Bronchial epithelial cell (primary cell): ENCODE results near the gene LDLRAD4. TPM values are rescaled to one million over a fixed set of nuclear protein-coding genes. Genes with fewer than 3 reads are reported as not detected.

Experiments used
- DNase-seq: peaks from one replicate; pipeline ENCODE4 v3.0.0-alpha.2; 2010; ENCODE audit warnings: low read depth
- FAIRE-seq: peaks from 2 replicates; lab custom pipeline; 2011; peaks lifted over from hg19 to GRCh38; lab: Jason Lieb, UNC
- H3K27me3 ChIP-seq: 2 replicates; pipeline ENCODE4 v1.5.1; 2011; ENCODE audit warnings: low read length; ENCODE audit not compliant: control insufficient read depth, insufficient read depth
- H3K36me3 ChIP-seq: 2 replicates; pipeline ENCODE4 v1.5.1; 2011; ENCODE audit warnings: low read length; ENCODE audit not compliant: control insufficient read depth, insufficient read depth
- H3K4me3 ChIP-seq: 2 replicates; pipeline ENCODE4 v1.5.1; 2011; ENCODE audit warnings: mild to moderate bottlenecking, low read depth, low read length, control low read depth
- total RNA-seq: library from RNA; depleted of rRNA; stranded (reverse); fragments of >200 nt; gene quantifications from 2 replicates; pipeline ENCODE4 v1.2.1, GENCODE V29; 2014
- TF ChIP-seq, protein P1 (sequence below): IDR thresholded peaks from 2 replicates; pipeline ENCODE4 v1.5.1; 2011; ENCODE audit warnings: mild to moderate bottlenecking, moderate library complexity, low read length, control low read depth, inconsistent platforms; ENCODE audit not compliant: insufficient read depth, severe bottlenecking

LDLRAD4 gene
- total RNA-seq, 1 donor from 2014 or later = not detected

DNA sequence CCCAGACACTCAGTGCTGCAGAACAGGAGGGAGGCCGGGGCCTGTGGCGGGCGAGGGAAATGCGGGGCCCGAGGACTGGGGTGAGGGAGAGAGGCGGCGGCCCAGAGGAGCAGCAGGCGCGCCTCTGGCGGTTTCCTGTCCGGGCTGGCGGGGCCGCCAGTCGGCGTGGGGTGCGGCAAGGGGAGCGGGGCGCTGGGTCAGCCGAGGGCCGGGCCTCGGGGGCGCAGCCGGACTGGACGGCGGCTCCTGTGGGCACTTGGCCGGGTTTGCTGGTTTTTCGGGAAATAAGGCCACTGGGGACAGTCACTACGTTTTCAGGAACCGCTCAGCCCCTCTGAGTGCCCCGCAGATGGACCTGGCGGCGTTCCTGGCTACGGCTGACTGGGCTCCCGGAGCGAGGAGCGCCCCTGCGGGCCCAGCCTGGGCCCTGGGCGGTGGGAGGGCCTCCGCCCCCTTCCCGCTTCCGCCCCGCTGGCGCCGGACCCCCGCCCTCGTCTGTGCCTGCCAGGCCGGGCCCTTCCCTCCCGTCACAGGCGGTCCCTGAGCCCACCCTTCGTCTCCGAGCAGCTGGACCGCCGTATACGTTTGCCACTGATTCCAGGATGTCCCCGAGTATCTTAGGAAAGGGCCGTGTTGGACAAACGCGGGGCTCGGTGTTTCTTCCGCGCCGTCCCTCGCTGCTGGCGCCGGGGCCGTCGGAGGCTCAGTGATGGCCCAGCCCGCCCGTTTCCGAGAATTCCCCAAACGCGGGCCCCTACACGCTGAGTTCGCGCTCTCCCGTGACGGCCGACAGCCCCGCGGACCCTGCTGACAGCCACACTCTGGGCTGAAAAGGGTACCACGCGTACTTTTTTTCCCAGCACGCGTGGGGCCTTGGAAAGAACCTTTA is 423.2 kb downstream of the LDLRAD4 start:
- H3K36me3 ChIP-seq = no peaks in the 10 kb centered on the region
- DNase-seq = no peak
- TF ChIP-seq, protein P1, sequence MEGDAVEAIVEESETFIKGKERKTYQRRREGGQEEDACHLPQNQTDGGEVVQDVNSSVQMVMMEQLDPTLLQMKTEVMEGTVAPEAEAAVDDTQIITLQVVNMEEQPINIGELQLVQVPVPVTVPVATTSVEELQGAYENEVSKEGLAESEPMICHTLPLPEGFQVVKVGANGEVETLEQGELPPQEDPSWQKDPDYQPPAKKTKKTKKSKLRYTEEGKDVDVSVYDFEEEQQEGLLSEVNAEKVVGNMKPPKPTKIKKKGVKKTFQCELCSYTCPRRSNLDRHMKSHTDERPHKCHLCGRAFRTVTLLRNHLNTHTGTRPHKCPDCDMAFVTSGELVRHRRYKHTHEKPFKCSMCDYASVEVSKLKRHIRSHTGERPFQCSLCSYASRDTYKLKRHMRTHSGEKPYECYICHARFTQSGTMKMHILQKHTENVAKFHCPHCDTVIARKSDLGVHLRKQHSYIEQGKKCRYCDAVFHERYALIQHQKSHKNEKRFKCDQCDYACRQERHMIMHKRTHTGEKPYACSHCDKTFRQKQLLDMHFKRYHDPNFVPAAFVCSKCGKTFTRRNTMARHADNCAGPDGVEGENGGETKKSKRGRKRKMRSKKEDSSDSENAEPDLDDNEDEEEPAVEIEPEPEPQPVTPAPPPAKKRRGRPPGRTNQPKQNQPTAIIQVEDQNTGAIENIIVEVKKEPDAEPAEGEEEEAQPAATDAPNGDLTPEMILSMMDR = no peak
- no peak for FAIRE-seq
- peak overlapping the region; percentile 14 for H3K4me3 ChIP-seq
- peaks cover 3% of the 10 kb centered on the region for H3K27me3 ChIP-seq

DNA sequence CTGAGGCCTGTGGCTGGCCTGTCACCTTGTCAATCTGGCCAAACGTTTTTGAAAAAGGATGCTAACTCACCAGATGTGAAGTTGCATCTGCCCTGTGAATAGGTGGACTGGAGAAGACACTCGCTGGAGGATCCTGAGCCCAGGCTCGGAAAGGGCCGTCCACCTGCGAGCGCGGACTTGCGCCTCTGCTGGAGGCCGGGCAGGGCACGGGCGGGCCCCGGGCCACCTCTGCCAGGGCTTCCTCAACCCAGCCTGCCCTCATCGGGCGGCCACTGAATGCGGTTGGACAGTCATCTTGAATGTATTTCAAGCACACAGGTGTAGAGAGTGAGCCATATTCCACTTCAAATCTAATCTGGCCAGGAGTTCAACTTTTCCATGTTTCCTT is 423.9 kb downstream of the LDLRAD4 start:
- TF ChIP-seq, protein P1 = no peak
- Histone ChIP-seq H3K36me3 (no peaks in the 10 kb centered on the region), H3K27me3 (peaks cover 3% of the 10 kb centered on the region), H3K4me3 (no peak overlapping the region)
- DNase-seq = no peak
- no peak for FAIRE-seq

DNA sequence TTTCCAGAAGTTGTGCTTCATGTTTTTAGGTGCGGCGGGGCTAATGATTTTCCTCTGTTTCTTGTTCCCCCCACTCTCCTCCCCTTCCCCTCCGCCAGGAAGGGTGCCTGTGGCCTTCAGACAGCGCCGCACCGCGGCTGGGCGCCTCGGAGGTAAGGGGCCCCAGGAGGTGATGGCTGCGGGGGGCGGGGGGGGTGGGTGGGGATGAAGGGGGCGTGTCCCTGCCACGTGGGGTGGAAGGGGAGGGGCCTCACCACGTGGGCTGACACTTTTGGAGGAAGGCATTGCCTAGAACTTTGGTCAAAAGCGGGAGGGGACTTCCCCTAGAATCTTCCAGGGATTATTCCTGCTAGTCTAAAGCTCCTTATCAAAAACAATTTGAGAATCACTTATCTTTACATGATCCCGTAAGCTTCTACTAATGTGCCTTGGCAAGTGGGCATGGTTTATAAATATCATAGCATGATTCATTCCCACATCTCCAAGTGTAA is 424.7 kb downstream of the LDLRAD4 start:
- Histone ChIP-seq H3K4me3 (no peak overlapping the region), H3K27me3 (peaks cover 3% of the 10 kb centered on the region), H3K36me3 (no peaks in the 10 kb centered on the region)
- DNase-seq = no peak
- no peak for FAIRE-seq
- TF ChIP-seq, protein P1 = no peak

DNA sequence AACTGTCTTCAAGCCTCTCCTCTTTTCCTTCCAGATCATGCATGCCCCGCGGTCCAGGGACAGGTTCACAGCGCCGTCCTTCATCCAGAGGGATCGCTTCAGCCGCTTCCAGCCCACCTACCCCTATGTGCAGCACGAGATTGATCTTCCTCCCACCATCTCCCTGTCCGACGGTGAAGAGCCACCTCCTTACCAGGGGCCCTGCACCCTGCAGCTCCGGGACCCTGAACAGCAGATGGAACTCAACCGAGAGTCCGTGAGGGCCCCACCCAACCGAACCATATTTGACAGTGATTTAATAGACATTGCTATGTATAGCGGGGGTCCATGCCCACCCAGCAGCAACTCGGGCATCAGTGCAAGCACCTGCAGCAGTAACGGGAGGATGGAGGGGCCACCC is 426.5 kb downstream of the LDLRAD4 start:
- Histone ChIP-seq H3K4me3 (no peak overlapping the region), H3K36me3 (no peaks in the 10 kb centered on the region), H3K27me3 (peaks cover 3% of the 10 kb centered on the region)
- FAIRE-seq (no peak), DNase-seq (no peak)
- TF ChIP-seq, protein P1 = no peak

DNA sequence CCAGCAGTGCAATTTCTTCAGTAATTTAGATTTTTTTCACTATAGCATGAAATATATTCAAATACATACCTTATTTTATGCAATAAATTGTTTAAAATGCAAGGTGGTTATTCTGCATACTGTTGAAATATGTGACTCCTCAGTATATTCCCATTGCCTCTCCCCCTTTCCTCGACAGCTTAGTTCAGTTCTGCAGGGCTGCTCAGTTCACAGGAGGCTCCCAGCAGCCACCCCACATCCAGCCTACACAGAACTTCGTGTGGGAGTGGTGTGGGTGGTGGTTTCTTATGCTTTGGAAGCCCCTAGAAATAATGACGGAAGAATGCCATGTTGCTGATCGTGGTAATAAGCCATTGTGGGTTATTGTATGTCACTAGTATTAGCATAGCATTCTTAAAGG is 428.1 kb downstream of the LDLRAD4 start:
- Histone ChIP-seq H3K27me3 (peaks cover 3% of the 10 kb centered on the region), H3K4me3 (no peak overlapping the region), H3K36me3 (no peaks in the 10 kb centered on the region)
- TF ChIP-seq, protein P1 = no peak
- no peak for FAIRE-seq
- no peak for DNase-seq
